ENCODE data around the gene ARHGDIG.
A peak's percentile ranks its signal among the peaks of the same experiment; 100 is the strongest.
"Not testable (repeated sequence)": the region's sequence is repeated elsewhere in the genome, so short reads cannot be mapped to it uniquely, and the experiment has no call there.

ARHGDIG gene

DNA sequence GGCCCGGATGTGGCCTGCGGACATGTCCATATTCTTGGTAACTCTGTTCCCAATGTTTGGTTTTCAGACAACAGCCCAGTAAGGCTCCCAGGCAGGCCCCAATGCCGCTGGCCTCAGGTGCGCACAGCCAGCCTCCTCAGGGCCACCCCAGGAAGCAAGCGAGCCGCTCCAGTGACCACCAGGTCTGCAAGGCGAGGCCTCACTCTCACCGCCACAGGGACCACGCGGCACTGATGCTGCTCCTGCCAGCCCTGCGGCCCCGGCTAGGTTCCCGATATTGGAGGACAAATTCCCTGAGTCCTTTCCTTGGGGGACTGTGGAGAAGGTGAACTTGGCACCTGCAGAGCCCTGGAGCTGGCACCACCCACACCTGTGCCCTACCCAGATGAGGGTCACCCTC lies 21.6 kb downstream of the ARHGDIG start:
- no peak for DNase-seq

DNA sequence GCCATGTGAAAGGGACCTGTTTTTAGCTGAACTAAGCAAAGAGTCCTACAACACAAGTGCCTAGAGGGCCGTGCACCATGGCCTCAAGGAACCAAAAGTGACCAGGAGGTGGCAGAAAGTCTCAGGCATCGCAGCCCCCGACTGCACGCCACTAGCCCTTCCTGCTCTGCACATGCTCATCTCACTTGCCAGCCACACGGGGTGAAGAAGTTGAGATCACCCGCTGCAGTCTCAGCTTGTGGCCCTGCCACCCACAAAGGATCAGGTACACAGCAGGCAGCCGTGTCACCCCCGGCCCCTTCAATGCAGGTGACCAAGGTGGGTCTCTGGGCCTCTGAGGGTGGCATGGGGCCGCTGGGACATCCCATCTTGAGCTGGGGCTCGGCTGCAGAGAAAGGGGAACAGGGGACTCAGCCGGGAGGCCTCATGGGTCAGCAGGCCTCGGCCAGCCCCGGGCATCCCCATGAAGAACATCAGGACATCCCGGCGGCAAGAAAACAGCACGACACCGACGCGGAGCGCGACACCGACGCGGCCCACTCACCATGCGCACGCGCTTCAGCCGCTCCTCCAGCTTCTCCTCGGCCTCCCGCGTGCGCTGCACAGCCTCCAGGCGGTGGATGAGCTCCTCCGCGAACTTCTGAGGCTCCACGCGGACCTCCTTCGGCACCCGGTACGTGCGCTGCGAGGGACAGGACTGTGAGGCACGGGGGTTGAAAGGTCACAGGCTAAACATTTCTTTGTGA lies 23.5 kb downstream of the ARHGDIG start:
- DNase-seq: no peak

DNA sequence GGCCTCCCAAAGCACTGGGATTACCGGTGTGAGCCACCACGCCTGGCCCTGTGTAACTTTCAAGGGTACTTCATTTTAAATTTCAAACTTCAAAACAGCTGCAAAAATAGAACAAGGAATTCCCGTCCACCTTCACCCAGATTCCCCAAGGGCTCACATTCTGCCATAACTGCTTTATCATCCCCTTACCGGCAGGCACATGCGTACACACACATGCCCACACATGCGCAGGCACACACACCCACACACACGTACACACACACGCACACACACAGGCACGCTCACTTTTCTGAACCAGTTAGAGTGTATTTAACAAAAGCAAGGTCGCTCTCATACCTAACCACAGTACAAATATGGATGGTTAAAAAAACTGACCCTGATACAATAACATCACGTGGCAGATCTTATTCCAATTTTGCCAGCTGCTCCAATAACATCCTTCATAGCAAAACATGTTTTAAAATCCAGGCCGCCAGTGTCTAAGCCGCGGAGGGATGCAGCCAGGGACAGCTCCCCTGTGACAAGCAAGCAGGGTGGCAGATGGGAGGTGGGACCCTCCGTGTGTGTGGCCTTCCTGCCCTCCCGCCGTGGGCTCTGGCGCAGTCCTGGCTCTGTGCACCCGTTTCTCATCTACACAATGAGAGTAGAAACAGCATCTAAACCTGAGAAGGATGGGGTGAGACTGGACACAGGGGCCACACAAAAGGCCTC lies 25.7 kb downstream of the ARHGDIG start:
- no peak for DNase-seq

DNA sequence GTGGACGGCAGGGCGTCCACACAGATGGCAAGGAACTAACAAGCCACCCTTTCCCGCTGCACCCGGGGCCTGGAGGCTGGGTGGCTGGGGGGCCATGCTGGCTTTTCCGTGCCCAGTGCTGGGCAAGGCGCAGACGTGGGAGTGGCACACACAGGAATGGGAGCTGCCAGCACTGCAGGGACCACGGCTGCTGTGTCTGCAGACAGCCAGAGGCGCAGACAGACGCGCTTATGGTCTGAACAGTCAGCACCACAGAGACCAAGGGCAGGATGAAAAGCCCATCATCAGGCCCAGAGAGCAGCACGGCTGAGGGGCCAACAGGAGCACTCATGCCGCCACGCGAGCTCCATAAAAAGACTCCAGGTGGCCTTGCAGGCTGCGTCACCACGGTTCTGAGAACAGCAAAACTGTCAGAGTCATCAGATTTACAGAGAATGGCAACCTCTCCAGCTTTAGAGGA lies 26.6 kb downstream of the ARHGDIG start:
- DNase-seq: no peak

DNA sequence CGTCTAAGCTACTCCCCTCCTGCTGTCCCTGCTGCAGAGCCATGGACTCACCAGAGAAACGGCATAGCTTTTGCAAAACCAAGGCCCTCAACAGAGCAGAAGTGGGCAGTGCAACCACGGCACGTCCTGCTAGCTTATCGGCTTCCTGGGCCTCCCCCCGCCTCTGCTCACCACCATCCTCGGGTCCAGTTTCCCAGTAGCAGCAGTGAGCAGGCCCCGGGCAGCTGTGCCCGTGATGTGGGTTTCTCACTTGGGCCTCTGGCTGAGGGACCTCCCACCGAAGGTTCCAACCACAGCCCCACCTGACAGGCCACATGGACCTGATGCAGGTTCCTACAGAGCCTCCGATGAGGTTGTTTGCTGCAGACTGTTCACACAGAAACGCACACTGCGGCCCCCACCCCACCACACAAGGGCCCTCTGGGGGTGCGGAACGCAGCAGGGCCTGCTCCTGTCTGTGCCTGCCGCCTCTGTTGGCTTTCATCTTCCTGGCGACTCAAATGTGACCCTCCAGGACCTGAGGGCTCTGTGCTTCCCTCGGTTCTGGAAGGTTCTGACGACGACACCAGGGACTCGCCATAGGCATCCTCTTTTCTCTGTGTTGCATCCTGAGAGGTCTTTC lies 27.4 kb downstream of the ARHGDIG start:
- no peak for DNase-seq

DNA sequence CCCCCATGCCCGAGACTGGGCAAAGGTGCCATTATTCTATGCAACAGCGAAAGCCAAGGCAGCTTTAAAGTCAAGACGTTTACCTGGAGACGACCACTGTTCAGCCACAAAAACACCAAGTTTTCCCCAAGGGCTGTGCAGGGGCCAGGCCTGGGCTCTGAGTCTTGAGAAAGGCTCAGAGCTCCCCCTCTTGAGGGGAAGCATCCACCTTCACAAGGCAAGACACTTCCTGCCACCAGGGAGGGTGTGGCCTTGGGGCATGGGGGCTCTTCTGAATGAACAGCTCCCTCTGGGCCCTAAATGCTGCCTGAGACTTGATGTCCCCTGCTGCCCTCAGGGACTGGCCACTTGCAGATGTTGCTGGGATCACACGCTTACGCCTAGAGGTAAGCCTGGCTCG lies 29.1 kb downstream of the ARHGDIG start:
- no peak for DNase-seq

DNA sequence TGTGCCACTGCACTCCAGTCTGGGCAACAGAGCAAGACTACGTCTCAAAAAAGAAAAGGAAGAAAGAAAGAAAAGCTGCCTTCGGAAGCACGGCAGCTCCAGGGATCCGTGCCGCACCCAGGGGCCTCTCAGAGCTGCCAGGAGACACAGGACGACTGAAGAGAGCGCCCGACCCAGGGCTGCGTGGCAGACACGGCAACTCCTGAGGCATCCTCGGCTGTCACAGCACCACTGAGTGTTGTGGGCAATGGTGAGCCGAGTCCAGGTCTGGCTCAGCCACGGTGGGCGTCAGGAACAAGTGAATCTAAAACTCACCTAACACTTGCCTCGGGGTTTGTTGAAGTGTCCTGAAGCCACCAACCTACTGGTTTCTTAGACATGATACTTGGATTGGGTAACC lies 31.3 kb downstream of the ARHGDIG start:
- DNase-seq: no peak

DNA sequence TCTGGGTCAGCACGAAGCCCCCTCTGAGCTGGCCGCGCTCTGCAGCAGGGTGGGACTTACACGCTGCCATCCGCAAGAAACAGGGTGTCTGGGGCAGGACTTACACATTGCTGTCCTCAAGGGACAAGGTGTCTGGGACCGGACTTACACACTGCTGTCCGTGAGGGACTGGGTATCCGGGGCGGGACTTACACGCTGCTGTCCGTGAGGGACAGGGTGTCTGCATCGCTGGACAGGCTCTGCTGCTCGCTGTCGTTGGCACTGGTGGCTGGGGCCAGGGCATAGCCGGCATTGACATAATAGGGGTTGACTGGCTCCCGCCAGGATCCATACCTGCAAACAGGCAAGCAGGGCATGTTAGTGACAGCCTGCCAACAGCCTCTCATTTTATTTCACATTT lies 34.0 kb downstream of the ARHGDIG start:
- no peak for DNase-seq

DNA sequence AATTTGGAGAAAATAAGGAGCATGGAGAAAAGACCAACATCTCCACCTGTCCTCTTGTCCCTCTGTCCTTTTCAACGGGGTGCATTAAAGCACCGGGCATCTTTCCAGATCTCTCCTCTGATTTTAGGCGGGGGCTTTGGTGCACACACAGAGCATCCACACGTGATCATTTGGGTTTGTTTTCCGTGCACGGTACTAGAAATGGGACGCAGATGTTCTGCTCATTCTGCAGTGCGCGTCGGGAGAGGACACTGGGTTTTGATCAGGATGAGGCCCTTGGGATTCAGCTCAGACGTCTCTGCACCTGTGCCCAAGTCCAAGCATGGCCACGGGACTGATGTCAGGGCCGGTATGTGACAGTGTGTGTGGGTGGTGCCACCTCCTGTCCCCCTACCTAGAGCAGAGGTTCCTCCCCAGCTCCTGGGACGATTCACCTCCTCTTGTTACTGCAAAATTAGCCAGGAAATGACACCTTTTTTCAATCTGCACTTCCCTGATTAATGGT lies 34.5 kb downstream of the ARHGDIG start:
- DNase-seq: no peak

DNA sequence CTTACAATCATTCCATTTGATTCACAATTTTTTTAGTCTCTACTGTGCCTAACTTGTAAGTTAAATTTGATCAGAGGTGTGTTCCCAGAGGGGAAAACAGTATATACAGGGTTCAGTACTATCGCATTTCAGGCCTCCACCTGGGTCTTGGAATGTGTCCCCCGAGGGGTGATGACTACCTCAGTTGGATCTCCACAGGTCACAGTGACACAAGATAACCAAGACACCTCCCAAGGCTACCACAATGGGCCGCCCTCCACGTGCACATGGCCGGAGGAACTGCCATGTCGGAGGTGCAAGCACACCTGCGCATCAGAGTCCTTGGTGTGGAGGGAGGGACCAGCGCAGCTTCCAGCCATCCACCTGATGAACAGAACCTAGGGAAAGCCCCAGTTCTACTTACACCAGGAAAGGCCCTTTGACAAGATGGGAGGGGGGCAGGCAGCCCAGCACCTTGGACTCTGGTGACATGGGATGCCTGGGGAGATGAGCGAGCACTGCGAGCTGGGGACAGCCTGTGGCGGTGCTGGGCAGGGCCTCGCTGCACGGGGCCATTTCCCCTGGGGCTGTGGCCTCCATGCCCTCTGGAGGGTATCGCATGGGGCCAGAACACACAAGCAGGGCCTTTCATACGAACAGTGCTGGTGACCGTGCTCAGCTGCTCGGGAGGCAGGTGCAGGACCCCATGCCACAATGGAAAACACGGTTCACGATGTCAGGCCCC lies 36.5 kb downstream of the ARHGDIG start:
- no peak for DNase-seq

DNA sequence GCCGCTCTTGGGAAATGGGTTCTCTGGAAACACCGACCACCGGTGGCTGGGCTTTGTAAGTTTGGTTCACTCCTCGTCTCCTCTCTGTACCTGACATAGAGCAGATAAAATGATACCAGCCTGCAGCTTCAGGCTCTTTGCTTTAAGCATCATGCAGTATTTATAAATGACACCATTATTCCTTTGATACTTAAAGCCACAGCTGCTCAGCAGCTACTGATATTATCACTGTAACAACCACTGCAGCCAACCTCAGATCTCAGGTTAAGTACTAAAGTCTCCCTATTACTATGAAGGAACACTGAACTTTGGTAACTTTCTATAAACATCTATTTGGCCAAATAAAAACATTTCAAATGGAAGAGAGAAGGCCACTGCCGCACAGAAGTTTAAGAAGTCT lies 37.2 kb downstream of the ARHGDIG start:
- DNase-seq: no peak

DNA sequence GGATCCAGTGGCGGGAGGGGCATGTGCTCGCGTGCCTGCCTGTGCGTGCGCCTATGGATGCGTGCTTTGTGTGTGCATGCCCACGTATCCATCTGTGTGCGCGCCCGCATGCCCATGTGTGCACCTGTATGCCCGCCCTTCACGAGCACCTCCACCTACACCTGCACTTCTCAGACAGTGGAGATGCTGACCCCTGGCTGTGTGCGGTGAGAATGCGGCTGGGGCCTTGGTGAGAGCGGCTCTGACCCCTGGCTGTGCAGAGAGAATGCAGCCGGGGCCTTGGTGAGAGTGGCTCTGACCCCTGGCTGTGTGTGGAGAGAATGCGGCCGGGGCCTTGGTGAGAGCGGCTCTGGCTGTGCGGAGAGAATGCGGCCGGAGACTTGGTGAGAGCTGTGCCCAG lies 38.2 kb downstream of the ARHGDIG start:
- no peak for DNase-seq

DNA sequence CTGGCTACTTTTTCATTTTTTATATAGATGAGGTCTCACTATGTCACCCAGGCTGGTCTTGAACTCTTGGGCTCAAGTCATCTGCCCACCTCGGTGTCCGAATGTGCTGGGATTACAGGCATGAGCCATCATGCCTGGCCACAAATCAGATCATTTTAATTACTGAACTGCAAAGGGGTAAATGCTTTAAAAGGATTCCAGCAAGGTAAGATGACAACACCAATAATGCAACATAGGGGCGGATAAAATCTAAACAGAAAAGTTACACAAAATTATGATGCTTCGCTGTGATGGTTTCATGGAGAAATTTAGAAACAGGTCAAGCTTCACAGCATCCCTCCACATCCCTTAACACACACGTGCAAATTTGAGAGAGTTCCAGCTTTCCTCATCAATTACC lies 39.8 kb downstream of the ARHGDIG start:
- DNase-seq: no peak

DNA sequence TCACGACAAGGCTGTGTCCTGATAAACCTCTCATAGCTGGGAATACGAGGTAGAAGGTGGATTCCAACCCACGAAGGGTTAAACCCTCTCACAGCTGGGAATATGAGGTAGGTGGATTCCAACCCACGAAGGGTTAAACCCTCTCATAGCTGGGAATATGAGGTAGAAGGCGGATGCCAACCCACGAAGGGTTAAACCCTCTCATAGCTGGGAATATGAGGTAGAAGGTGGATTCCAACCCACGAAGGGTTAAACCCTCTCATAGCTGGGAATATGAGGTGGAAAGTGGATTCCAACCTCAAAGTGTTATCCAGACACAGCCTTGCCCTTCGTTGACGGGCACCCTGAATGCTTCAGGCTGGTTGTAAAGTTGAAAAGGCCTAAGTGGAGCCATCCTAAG lies 41.1 kb downstream of the ARHGDIG start:
- no peak for DNase-seq

DNA sequence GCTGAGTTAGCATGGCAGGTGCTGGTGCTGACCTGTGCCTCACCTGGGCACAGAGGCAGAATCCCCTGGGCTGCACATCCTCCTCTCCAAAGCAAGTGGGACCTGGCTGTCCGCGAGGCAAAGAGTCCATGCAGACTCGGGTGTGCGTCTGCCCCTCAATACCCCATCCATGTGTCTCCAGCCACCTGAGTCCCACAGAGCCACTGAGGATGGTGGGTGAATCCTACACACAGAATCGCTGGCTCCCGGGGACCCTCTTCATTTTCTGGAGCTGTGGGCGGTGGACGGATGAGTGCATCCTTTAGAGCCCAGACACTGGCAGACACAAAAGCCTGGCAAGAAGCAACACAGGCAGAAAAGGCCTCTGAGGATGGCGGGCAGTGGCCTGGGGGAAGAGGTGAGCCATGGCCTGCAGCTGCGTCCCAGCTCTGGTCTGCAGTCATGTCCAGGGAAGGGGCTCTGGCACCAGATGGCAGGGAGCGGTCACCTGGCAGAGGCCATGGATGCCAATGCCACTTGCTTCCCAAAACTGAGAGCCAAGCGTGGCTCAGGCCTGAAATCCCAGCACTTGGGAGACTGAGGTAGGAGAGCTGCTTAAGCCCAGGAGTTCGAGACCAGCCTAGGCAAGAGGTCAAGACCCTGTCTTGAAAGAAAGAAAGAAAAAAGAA lies 42.2 kb downstream of the ARHGDIG start:
- no peak for DNase-seq

DNA sequence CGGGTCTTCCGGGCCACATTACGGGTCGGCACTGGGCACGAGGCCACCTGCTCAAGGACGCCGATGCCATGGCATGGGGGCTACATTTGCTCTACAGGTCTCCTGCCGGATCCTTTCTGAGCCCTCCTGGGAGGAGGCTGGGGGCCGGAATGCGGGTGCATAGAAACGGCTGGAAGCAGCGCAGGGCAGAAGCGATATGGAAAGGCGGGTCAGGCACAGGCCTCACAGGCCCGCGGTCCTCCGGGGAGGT lies 43.7 kb downstream of the ARHGDIG start:
- DNase-seq: no peak

DNA sequence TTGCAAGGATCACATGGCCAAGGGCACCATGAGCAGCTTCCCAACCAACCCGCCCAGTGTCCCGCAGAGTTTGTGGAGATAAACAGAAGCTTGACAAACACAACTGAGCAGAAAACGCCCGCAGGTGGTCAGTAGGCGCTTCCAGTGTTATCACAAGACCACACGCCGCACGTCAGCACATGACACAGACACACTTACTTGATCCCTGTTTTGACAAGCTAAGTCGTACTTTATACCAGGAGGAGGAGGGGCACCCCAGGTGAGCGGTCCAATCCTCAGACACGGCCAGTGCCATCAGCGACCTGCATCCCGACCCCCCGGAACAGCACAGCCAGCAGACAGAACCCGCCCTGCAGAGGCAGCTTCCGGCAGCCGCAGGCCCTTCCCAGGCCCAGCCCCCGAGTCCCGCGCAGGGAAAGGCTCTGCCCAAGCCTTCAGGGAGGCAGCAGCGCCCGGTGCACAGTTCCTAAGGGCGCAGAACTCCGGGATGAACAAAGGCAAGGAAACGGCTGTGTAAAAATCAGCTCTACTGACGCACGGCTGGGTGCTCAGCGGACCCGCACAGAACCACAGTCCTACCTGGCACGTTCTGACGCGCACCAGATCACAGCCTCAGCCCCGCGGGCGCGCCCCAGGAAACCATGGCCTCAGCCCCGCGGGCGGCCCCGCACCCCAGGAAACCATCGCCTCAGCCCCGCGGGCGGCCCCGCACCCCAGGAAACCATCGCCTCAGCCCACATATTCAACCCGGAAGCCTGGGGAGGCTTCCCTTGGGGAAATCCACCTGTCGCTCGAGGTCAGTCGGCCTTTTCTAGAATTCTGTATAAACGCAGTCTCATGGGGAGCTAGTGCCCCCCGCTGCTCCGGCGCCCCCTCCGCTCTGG lies 44.3 kb downstream of the ARHGDIG start:
- DNase-seq: peak; percentile 3

DNA sequence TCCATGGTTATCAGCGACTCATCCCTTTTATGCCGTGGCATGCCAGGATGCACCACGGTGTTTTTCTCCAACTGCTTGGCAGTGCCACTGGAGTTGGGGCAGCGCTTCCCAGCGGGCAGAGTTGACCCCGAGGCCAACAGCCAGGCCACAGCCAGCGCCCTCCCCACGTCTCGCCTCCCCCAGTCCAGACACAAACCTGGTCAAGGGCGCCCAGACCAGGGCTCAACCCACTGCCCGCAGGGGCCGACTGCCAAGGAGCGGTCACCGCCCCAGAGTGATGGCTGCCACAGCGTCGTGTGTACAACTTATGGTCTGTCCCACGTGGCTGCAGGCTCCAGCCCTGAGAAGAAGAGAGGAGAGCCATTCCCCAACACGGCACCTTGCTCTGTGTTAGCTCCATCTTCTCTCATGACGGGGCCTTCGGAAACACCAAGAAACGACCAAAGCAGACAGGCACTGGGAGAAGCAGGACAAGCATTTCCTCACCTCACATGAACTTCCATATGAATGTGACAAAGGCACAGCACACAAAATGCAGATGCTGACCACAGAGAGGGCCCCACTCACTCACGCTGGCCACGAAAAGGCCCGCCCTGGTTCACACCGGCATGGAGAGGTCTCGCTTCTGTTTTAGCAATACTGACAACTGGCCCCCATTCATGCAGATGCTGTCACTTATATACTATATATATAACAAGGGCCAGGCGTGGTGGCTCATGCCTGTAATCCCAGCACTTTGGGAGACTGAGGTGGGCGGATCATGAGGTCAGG lies 45.2 kb downstream of the ARHGDIG start:
- no peak for DNase-seq

DNA sequence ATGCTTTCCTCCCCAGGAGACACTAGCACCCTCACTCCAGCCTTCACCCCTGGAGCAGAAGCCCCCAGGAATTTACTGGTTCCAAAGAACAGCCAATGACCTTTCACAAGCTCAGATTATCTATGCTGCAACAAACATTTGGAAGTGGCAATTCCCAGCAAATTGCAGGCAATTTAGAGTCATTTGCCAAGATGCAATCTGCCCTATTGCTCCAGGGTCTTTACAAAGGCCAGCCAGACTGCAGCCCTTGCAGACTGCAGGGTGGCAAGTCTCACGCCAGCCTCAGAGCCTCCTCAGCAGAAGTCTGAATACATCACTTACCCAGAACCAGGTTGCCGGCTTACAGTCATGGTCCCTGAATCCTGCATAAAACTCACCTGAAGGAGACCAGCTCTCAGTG lies 50.4 kb downstream of the ARHGDIG start:
- DNase-seq: no peak

DNA sequence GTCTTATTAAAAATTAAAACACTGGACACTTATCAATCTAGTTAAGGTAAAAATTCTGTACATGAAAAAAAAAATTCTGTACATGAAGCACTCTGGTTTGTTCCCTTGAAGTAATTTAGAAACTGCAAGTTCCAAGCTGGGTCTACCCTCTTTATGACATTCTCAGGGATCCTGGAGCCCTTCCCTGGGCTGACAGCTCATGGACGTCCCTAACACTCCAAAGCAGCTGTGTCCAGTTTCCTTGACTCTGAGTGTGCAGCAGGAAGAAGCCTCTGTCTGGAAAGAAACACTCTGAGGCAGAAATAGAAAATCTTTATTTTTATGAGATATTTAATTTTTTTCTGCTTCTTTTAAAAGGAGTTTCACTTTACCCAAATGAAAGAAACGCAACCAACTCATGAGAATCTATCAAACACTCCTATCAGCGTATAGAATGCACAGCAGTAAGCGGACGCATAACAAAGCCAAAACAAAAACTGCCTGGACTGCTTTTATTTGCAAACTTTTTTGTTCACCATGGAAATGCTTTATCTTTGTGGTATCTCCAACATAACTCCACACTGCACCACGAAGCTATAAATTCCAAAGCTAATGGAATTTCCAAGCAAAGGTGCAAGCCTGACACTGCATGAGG lies 50.9 kb downstream of the ARHGDIG start:
- DNase-seq: not testable (repeated sequence)
